Uterus (tissue), 2 donors: ENCODE data around the gene KCNAB1.

Source experiments
- POLR2A ChIP-seq, 2 donors: fragments of 450-650 bp; IDR thresholded peaks; one replicate each; pipeline ENCODE4 v1.6.1; 2016; ENCODE audit warnings: antibody characterized with exemption in 2 of 2, mild to moderate bottlenecking in 1 of 2, moderate library complexity in 1 of 2
- TF ChIP-seq, protein P1 (sequence below), 4 experiments: fragments of 200-600 bp in 2 of 4; fragments of 450-650 bp in 2 of 4; sonication (generic) in 2 of 4; IDR thresholded peaks; one replicate each; pipeline ENCODE4 v1.5.1; 2016 to 2019; ENCODE audit warnings: antibody characterized with exemption in 4 of 4, mild to moderate bottlenecking in 2 of 4, moderate library complexity in 1 of 4

DNA sequence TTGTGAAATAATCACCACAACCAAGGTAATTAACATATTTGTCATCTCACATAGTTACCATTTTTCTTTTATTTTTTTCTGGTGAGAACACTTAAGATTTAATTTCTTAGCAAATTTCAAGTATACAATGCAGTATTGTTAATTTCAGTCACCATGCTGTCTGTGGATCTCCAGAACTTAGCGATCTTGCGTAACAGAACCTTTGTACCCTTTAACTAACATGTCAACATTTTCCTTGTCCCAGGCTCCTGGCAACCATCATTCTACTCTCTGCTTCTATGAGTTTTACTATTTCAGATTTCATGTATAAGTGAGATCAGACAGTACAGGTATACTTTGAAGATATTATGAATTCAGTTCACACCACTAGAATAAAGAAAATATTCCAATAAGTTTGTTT lies 154.4 kb downstream of the KCNAB1 start:
- TF ChIP-seq, protein P1, sequence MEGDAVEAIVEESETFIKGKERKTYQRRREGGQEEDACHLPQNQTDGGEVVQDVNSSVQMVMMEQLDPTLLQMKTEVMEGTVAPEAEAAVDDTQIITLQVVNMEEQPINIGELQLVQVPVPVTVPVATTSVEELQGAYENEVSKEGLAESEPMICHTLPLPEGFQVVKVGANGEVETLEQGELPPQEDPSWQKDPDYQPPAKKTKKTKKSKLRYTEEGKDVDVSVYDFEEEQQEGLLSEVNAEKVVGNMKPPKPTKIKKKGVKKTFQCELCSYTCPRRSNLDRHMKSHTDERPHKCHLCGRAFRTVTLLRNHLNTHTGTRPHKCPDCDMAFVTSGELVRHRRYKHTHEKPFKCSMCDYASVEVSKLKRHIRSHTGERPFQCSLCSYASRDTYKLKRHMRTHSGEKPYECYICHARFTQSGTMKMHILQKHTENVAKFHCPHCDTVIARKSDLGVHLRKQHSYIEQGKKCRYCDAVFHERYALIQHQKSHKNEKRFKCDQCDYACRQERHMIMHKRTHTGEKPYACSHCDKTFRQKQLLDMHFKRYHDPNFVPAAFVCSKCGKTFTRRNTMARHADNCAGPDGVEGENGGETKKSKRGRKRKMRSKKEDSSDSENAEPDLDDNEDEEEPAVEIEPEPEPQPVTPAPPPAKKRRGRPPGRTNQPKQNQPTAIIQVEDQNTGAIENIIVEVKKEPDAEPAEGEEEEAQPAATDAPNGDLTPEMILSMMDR (IDR thresholded peaks at IDR 0.05): no peak
- no peak for TF ChIP-seq POLR2A (IDR thresholded peaks at IDR 0.05)
